NCI-H345 treated with DMSO at 0.1 percent for 48 hours (cell line): ENCODE data around the gene SPAG17.
"Not testable (repeated sequence)": the region's sequence is repeated elsewhere in the genome, so short reads cannot be mapped to it uniquely, and the experiment has no call there.

Experiments
- DNase-seq: peaks from one replicate; lab custom pipeline; 2025; ENCODE audit not compliant: unreplicated experiment; lab: John Stamatoyannopoulos, UW

Gene SPAG17

DNA sequence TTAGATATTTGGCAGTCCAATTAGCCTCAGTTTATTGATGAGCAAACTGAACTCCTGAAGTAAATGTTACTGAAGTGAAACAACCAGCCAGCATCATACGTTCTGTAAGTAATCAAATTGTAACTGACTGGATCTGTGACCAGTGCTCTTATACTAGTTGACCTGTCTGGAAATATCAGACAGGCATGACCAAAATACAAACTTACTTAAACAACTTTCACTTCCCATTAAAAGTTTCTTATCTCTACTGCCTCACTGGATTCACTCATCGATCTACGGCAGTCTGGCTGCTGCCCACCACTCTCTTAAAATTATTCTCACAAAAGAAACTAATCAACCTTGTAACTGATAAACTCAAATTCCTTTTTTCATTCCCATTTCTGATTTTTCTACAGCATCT lies 199.1 kb downstream of the SPAG17 start:
- DNase-seq = no peak

- no peak for DNase-seq
These were observed 199.8 kb downstream of the SPAG17 start for GRCh38 chr1:117985239-117985638.

DNA sequence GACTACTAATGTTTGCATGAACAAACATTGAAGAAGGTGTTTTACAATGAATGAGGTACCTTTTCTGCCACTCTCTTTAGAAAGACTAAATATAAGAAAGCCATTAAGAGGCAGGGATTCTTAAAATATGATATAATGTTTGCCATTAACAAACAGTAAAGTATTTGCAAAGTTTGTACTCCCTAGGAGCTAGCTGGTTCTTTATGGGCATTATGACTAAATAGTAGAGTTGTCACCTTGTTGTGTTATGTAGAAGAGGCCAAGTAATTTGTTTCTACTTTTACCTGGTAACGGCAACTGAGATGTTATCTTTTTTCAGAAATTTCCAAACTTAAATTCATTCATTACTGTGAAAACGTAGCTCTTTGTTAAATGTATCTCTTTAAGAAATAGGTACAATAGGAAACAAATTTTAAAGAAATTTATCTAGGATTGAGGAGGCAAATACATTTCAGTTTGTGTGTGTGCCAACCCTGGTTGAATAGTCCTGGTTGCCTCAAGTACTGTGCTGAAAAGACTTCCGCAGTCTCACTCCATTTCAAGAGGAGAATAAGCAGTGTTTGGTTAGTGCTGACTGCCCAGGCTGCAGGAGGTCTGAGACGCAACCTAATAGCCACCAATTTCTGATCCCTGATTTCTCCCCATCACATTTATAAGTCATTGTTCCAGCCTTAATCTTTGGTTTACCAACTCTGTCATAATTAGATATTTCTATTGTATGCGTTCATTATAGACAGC lies 203.4 kb downstream of the SPAG17 start:
- DNase-seq = no peak

GRCh38 chr1:117976381-117976780 lies 208.6 kb downstream of the SPAG17 start:
- no peak for DNase-seq

GRCh38 chr1:117971777-117972176 lies 213.3 kb downstream of the SPAG17 start:
- no peak for DNase-seq

- peak; percentile 15 for DNase-seq
These were observed 214.8 kb downstream of the SPAG17 start for GRCh38 chr1:117970252-117970651.

GRCh38 chr1:117967881-117968280 lies 217.1 kb downstream of the SPAG17 start:
- peak; percentile 46 for DNase-seq

DNA sequence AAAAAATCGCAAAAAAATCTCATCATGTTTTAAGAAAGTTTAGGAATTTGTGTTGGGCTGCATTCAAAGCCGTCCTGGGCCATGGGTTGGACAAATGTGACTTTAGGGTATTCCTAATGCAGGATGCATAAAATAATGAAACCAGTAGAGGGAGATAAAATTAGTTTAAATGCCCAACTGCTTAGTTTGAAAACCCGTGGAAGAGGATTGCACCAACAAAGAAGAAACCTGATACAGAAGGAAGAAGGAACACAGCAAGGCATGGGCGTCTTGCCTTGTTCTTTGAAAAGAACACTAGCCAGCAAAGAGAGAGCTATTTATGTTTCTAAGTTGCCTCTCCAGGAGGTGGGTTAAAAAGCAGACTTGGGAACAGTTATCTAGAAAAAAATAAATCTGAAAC lies 217.6 kb downstream of the SPAG17 start:
- no peak for DNase-seq

GRCh38 chr1:117964290-117965038 lies 220.6 kb downstream of the SPAG17 start:
- DNase-seq = no peak

DNA sequence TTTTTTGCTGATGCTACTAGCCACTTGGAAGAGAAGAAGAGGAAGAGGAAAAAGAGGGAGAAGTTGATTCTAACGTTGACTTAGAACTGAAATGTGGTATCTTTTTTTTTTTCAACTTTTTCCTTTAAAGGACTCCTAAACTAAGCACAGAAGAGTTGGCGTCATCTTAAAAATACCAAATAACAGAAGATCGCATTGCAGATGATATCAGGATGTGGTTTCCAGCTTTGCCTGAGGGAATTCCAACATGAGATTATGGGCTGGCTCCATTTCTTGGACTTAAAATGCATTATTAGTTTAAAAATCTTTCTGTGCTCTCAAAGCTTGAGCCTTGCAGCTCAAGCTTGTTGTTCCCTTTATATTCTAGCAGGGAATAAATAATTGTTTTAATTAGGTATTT lies 225.7 kb downstream of the SPAG17 start:
- no peak for DNase-seq

GRCh38 chr1:117952386-117952785 lies 232.6 kb downstream of the SPAG17 start:
- no peak for DNase-seq

- no peak for DNase-seq
These were observed 242.7 kb downstream of the SPAG17 start for GRCh38 chr1:117942293-117942692.

DNA sequence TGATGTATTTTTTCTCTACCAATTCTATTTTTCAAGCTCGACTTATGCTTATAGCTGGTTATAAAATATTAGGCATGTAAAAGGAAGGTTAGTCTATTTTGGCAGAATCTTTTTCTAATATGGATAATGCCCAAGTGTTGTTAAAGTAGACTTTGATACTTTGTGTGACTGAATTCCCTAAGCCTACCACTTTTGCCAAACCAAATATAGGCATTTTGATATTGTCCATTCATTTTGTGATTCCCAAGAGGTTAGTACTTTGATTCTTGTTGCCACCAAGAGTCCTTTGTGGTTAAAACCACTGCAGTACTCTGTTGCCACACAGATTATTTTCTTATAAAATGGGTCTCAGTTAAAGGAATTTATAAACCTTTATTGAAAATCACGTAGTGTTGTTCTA lies 251.3 kb downstream of the SPAG17 start:
- no peak for DNase-seq

GRCh38 chr1:117932576-117932975 lies 252.5 kb downstream of the SPAG17 start:
- DNase-seq = no peak

DNA sequence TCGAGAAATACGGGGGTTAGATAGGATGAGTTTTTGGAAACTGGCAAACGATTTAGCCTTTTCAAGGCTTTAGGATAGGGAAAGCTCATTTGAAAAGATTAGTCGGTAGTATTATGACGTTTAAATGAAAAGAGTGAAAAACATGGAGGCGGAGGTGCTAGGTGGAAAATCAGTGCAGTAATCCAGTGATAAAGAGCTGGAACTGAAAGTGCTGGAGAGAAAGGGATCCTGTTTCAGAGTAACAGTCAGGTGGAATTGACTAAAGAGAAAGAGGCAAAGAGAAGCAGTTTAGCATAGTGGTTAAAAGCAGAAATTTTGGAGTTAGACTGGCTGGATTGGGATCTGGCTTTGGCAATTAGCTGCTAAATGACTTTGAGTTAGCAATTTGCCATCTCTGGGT lies 254.5 kb downstream of the SPAG17 start:
- no peak for DNase-seq

- DNase-seq = no peak
These were observed 254.9 kb downstream of the SPAG17 start for GRCh38 chr1:117930173-117930447.

- peak; percentile 98 for DNase-seq
These were observed 255.5 kb downstream of the SPAG17 start, which contains the start of the genes GDAP2 and WDR3 for GRCh38 chr1:117929343-117930172. TSS of gene GDAP2 (minus strand) at chr1:117929621. CDS start at chr1:117920357, 9,264 bp downstream. TSS of gene WDR3 (plus strand) at chr1:117929739. CDS start at chr1:117933320, 3,581 bp downstream.

GRCh38 chr1:117928881-117929342 lies 256.1 kb downstream of the SPAG17 start:
- DNase-seq = peak; percentile 42

GRCh38 chr1:117925981-117926380 lies 259.0 kb downstream of the SPAG17 start:
- DNase-seq = no peak

- DNase-seq = not testable (repeated sequence)
These were observed 262.3 kb downstream of the SPAG17 start for GRCh38 chr1:117922717-117923116.

- DNase-seq = no peak
These were observed 263.0 kb downstream of the SPAG17 start for GRCh38 chr1:117921991-117922390.
